Hematopoietic multipotent progenitor cell treated with erythropoietin and hydrocortisone succinate and interleukin-3 and kit ligand, for 17 days (in vitro differentiated cells): ENCODE data around the gene CDK17.
"Not testable (repeated sequence)": the region's sequence is repeated elsewhere in the genome, so short reads cannot be mapped to it uniquely, and the experiment has no call there.

Experiments
- DNase-seq: peaks from one replicate; pipeline ENCODE4 v3.0.0-alpha.2; 2015; ENCODE audit warnings: low spot score

CDK17 gene

GRCh38 chr12:96417688-96418087 lies 17.4 kb upstream of the CDK17 start:
- DNase-seq: not testable (repeated sequence)

- DNase-seq: no peak
Observed at GRCh38 chr12:96416033-96416799, 16.0 kb upstream of the CDK17 start.

- DNase-seq: no peak
Observed at GRCh38 chr12:96414637-96415036, 14.4 kb upstream of the CDK17 start.

GRCh38 chr12:96412431-96412830 lies 12.2 kb upstream of the CDK17 start:
- DNase-seq: no peak

GRCh38 chr12:96409731-96410130 lies 9.5 kb upstream of the CDK17 start:
- DNase-seq: no peak

GRCh38 chr12:96408993-96409392 lies 8.8 kb upstream of the CDK17 start:
- DNase-seq: no peak

GRCh38 chr12:96407429-96408097 lies 7.3 kb upstream of the CDK17 start:
- DNase-seq: not testable (repeated sequence)

GRCh38 chr12:96404696-96405095 lies 4.5 kb upstream of the CDK17 start:
- no peak for DNase-seq

GRCh38 chr12:96403870-96404269 lies 3.6 kb upstream of the CDK17 start:
- DNase-seq: no peak

GRCh38 chr12:96402522-96402921 lies 2.3 kb upstream of the CDK17 start:
- not testable (repeated sequence) for DNase-seq

- DNase-seq: no peak
Observed at GRCh38 chr12:96402061-96402460, 1.8 kb upstream of the CDK17 start.

GRCh38 chr12:96401076-96401871 lies 1.0 kb upstream of the CDK17 start:
- peak; percentile 87 for DNase-seq

- peak; percentile 76 for DNase-seq
Observed at GRCh38 chr12:96400631-96401075, 414 bp upstream of the CDK17 start.

- DNase-seq: peak; percentile 84
Observed at GRCh38 chr12:96399120-96399918, 920 bp downstream of the CDK17 start.

- DNase-seq: peak; percentile 55
Observed at GRCh38 chr12:96398424-96399119, 1.7 kb downstream of the CDK17 start.

GRCh38 chr12:96397756-96398423 lies 2.3 kb downstream of the CDK17 start:
- DNase-seq: peak; percentile 41

- DNase-seq: no peak
Observed at GRCh38 chr12:96396914-96397313, 3.3 kb downstream of the CDK17 start.

GRCh38 chr12:96396209-96396608 lies 4.0 kb downstream of the CDK17 start:
- DNase-seq: no peak

GRCh38 chr12:96395236-96395635 lies 5.0 kb downstream of the CDK17 start:
- no peak for DNase-seq

- not testable (repeated sequence) for DNase-seq
Observed at GRCh38 chr12:96393229-96393628, 7.0 kb downstream of the CDK17 start.

- no peak for DNase-seq
Observed at GRCh38 chr12:96392397-96392796, 7.8 kb downstream of the CDK17 start.
